HG03095 (cell line): Measurements from ENCODE around the gene PLEKHA1.

Experiments
- ATAC-seq: cut with Tn5 transposase; IDR thresholded peaks from one replicate; pipeline ENCODE4 v1.9.1; 2021; ENCODE audit warnings: moderate library complexity; ENCODE audit not compliant: unreplicated experiment

PLEKHA1 gene

DNA sequence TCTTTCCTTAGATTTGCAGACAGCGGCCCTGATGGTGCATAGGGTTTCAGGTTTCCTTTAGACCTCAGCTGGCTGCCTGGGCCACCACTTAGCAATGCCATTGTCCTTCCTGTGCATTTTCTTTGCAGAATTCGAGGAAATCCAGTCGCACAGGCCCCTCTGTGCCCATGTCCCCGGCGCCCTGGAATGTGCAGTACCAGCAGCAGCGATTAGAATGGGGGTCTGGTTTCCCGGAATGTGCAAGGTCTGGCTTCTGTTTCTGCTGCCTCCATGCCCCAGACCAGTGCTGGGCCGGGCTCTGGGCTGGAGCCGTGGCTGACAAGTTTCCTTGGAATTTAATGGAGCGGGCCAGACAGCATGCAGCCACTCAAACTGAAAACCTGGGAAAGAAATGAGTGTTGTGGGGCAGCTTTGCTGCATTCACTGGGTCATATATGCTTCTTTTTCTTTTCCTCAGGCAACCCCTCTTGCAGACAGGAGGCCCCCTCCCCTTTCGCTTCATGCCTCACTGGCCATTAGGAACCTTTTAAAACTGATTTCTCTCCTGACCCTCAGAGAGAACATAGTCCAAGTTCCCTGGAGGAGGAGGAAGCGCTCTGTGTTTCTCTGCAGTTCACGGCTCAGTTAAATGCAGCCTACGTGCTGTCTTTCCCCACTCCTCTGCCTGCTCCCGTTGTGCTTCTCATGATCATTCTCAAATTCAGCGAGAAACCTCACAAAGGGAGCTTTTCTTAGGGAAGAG lies 101.3 kb downstream of the PLEKHA1 start:
- ATAC-seq: no peak

DNA sequence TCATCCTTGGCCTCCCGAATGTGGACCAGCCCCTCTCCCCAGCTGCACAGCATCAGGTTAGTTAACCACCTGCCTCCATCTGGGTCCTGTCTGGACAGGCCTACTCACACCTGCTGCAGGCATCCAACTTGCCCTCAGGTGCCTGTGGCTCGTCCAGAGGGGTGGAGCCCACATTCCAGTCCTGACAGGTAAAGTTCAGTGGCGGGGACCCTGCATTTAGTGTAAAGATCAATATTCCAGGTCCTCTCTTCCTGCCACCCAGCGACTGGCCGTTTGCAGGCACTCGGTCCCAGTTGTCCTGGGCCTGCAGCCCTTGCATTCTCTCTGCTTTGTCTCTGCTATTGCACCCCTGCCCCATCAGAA lies 101.8 kb downstream of the PLEKHA1 start:
- ATAC-seq: no peak

DNA sequence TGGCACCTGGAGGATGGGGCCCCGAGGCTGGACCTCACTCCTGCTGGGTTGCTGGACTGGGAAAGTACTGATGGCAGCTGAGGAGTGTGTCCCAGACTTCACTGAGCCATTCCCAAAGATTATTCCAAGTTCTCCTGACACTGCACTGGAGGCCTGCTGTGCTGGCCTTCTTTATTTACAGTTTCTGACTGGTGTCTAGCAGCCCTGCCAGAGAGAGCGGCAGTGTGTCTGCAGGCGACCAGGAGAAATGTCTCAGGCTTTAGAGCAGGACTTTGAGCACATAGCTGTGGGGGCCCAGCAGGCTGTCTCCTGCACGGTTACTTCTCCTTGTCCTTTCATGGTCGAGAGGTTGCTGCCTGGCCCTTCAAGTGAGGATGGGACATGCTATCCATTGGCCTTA lies 102.9 kb downstream of the PLEKHA1 start:
- ATAC-seq: no peak

DNA sequence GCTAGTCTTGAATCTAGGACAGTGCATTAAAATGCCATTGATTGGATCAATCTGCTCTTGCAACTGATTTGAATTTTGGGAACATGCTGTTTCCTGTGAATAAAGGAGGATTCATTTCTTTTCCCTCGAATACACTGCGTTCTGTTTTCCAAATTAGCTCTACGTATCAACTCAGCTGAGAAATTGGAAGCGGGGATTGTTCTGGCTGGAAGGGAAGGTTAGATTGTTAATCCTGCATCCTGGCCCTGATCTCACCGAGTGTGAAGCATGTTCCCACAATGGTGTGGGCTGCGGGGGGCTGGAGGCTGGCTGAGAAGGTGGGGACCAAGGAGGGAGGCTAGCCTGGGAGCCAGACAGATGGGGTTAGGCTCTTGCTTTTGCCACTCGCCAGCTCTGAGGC lies 104.5 kb downstream of the PLEKHA1 start:
- ATAC-seq: no peak

DNA sequence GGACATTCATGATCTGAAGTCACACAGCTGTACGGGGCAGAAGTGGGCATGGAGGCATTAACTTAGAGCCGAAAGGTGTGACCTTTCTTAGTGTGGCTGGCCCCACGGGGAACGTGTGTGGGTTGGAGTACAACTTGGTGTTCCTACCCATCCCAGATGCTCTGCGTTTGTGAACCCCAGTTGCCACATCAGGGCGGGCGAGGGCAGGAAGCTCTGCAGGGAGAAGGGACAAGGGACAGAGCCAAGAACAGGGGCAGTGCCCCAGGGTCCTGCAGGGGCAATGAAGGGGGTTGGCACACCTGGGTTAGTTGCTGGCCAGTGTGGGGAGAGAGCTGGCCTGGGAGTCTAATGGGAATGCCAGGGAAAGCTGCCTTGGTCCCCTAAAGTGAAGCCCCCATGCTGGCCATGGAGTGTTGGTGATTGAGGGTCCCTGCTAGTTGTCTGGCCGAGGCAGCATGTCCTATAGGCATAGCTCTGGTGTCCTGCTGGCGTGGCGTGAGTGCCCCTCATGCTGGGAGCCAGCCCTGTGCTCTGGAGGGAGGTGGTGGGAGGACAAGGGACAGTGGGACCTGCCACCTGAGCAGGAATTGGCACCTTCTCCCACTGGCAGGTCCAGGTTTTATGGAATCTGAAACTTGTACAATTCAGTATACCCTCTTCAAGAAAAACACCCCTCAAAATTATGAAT lies 105.8 kb downstream of the PLEKHA1 start:
- ATAC-seq: no peak

DNA sequence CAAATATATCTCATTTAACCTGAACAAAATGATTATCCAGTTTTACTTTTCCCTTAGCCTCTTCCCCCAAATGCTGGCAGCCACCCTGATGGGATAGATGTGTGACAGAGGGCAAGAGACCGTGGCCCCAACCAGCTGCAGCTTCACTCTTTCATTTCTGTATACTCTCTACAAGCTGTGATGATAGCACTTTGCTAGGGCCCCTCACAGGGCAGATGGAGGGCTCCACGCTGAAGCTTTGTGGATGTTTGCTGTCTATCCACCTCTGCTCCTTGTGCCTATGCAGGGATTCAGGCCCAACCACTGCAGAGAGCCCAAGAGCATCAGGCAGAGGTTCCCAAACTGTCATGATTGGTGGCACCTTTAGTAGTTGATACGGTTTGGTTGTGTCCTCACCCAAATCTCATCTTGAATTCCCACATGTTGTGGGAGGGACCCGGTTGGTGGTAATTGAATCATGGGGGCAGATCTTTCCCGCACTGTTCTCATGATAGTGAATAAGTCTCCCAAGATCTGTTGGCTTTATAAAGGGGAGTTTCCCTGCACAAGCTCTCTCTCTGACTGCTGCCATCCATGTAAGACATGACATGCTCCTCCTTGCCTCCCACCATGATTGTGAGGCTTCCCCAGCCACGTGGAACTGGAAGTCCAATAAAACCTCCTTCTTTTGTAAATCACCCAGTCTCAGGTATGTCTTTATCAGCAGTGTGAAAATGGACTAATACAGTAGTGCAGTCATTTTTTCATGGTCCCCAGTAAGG lies 107.0 kb downstream of the PLEKHA1 start:
- no peak for ATAC-seq
